Stomach (tissue), 4 donors: ENCODE data around the gene CST4.

Experiments used
- CTCF ChIP-seq, 7 experiments: fragments of 450-650 bp in 4 of 7; fragments of 200-600 bp in 3 of 7; sonication (generic) in 3 of 7; IDR thresholded peaks; one replicate each; pipeline ENCODE4 v1.5.1; 2016 to 2019; ENCODE audit warnings: antibody characterized with exemption in 7 of 7, control low read depth in 2 of 7, mild to moderate bottlenecking in 1 of 7
- EP300 ChIP-seq: sonication (generic); formaldehyde crosslinking; IDR thresholded peaks from one replicate; pipeline ENCODE4 v1.6.1; 2017; ENCODE audit warnings: antibody characterized with exemption
- POLR2A ChIP-seq, 4 donors: fragments of 450-650 bp; IDR thresholded peaks; one replicate each; pipeline ENCODE4 v1.6.1; 2016; ENCODE audit warnings: antibody characterized with exemption in 4 of 4, control low read depth in 2 of 4, mild to moderate bottlenecking in 1 of 4, moderate library complexity in 1 of 4
- POLR2AphosphoS5 ChIP-seq, 3 donors: sonication (generic); formaldehyde crosslinking; IDR thresholded peaks; one replicate each; pipeline ENCODE4 v1.6.1; 2016; ENCODE audit warnings: antibody characterized with exemption in 3 of 3

DNA sequence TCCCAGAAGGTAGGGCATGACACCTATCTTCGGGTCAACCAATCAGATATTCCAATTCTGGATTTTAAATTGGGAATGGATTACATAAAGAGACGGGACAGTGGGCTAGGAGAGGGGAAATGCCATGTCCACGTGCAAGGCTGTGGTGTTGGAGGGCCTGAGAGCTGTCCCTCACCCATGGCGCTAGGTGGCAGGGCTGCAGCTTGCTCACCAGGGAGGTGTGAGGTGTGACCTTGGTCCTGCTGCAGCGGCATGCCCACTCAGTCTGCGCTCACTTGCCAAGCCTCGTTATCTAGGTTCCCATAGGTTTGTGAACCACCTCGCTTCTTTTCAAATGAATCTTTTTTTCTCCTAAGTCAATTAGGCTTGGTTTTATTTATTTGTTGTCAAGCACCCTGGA lies 31.6 kb downstream of the CST4 start:
- TF ChIP-seq POLR2AphosphoS5 (IDR thresholded peaks at IDR 0.05) = no peak
- no peak for TF ChIP-seq EP300
- no peak for TF ChIP-seq POLR2A (IDR thresholded peaks at IDR 0.05)
- no peak for TF ChIP-seq CTCF (IDR thresholded peaks at IDR 0.05)
